Transverse colon (tissue), 4 donors: Measurements from ENCODE around the gene PERP.

Experiments used
- CTCF ChIP-seq, 5 experiments: fragments of 200-600 bp in 3 of 5; fragments of 450-650 bp in 2 of 5; sonication (generic) in 3 of 5; IDR thresholded peaks; 1 replicate in 2 of 5; 2 replicates in 3 of 5; pipeline ENCODE4 v1.5.1; 2016 to 2017; ENCODE audit warnings: antibody characterized with exemption in 5 of 5, inconsistent platforms in 3 of 5, mild to moderate bottlenecking in 2 of 5, moderate library complexity in 1 of 5
- EP300 ChIP-seq: sonication (generic); formaldehyde crosslinking; IDR thresholded peaks from one replicate; pipeline ENCODE4 v1.6.1; 2017; ENCODE audit warnings: antibody characterized with exemption, low read depth
- POLR2A ChIP-seq: fragments of 450-650 bp; IDR thresholded peaks from one replicate; pipeline ENCODE4 v1.6.1; 2016; ENCODE audit warnings: antibody characterized with exemption, mild to moderate bottlenecking, moderate library complexity
- POLR2AphosphoS5 ChIP-seq, 3 donors: sonication (generic); formaldehyde crosslinking; IDR thresholded peaks; one replicate each; pipeline ENCODE4 v1.6.1; 2016; ENCODE audit warnings: antibody characterized with exemption in 3 of 3

DNA sequence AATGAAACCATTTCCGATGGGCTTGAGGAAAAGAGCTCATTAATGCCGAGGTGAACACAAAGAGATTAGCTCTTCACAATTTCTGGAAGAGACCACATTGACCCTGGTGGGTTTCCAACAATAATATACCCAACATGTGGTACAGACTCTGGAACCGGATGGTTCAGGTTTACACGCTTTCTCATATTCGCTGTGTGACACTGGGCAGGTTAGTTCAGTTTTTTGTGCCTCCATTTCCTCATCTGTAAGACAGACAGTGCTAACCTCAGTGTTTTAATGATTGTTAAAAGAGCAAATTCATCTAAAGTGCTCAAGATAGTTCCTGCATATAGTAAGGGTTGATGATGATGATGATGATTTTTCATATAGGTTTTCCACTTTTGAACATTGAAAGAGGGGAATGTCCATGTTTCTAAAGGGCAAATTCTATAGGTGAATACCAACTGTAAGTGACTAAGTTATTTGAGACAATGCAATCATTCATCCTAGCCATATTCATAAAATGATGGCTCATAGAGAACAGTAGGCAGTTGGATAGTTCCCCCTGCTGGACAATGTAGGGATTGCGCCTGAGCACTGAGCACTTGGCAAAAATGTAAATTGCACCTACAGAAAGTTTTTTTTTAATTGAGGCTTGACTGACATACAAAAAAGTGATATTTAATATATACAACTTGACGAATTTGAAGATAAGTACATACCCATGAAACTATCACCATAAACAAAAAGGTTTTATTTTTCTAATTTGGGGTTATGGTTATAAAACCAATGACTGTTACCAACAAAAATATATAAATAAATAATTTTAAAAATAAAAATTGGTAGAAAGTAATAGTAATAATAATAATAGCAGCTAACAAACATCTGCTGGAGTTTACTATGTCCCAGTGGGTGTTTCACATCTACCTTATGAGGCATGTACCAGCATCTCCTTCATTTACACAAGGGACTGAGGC is 2.1 kb upstream of the PERP start:
- TF ChIP-seq CTCF (IDR thresholded peaks at IDR 0.05) (peak; percentile 97 to 99 (median 98)), POLR2AphosphoS5 (IDR thresholded peaks at IDR 0.05) (no peak), EP300 (no peak), POLR2A (no peak)
